Body of pancreas (tissue), 4 donors: ENCODE data around the gene EIF3B. TPM values are rescaled to one million over a fixed set of nuclear protein-coding genes. Genes with fewer than 3 reads are reported as not detected.
"Not testable (repeated sequence)": the region's sequence is repeated elsewhere in the genome, so short reads cannot be mapped to it uniquely, and the experiment has no call there.

Experiments
- ATAC-seq: fragments of 150-250 bp; one replicate; pipeline ENCODE4 v1.9.1; 2016
- DNase-seq, 4 donors: peaks; one replicate each; pipeline ENCODE4 v3.0.0-alpha.2; 2019
- H3K27ac ChIP-seq, 4 donors: fragments of 200-600 bp; sonication (generic); 1 replicate in 3 of 4; 2 replicates in 1 of 4; pipeline versions ENCODE4 v1.5.1 to v1.6.1; 2016 to 2019; ENCODE audit warnings: mild to moderate bottlenecking in 1 of 4, mixed read lengths in 1 of 4, moderate library complexity in 1 of 4
- H3K27me3 ChIP-seq, 2 donors: fragments of 200-600 bp; sonication (generic); one replicate each; pipeline ENCODE4 v1.6.0; 2016; ENCODE audit warnings: mild to moderate bottlenecking in 1 of 2
- H3K36me3 ChIP-seq, 2 donors: fragments of 200-600 bp; sonication (generic); replicated peaks in 1 of 2; 2 replicates each; pipeline ENCODE4 v1.5.1; 2016; ENCODE audit warnings: low read depth in 2 of 2; ENCODE audit not compliant: insufficient read depth in 1 of 2
- H3K4me1 ChIP-seq: fragments of 200-600 bp; sonication (generic); one replicate; pipeline ENCODE4 v1.6.0; 2016
- H3K4me3 ChIP-seq, 2 donors: fragments of 200-600 bp; sonication (generic); 1 replicate in 1 of 2; 2 replicates in 1 of 2; pipeline ENCODE4 v1.5.1; 2016 to 2019
- H3K9me3 ChIP-seq, 3 donors: fragments of 200-600 bp; sonication (generic); 1 replicate in 2 of 3; 2 replicates in 1 of 3; pipeline ENCODE4 v1.5.1; 2016
- POLR2A ChIP-seq, 3 donors: fragments of 450-650 bp; IDR thresholded peaks; one replicate each; pipeline ENCODE4 v1.6.1; 2016; ENCODE audit warnings: antibody characterized with exemption in 3 of 3, mild to moderate bottlenecking in 2 of 3
- WGBS, 2 donors: methylation state at CpG; one replicate each; pipeline ENCODE4 v1.1.5; 2017; 5-methylcytosine and 5-hydroxymethylcytosine counted together
- intact Hi-C: fragments of 100-400 bp; cut with DNase I; formaldehyde crosslinking; loops from one replicate; pipeline ENCODE4 v1.15.1; 2023
- total RNA-seq, 2 donors: library from RNA; depleted of rRNA; stranded (reverse); fragments of >200 nt; gene quantifications; one replicate each; pipeline ENCODE4 v1.1.0, GENCODE V29; 2016
- TF ChIP-seq, protein P1 (sequence below), 7 experiments: fragments of 450-650 bp in 4 of 7; fragments of 200-600 bp in 3 of 7; sonication (generic) in 3 of 7; IDR thresholded peaks; one replicate each; pipeline ENCODE4 v1.5.1; 2016 to 2019; ENCODE audit warnings: antibody characterized with exemption in 7 of 7

EIF3B gene
- total RNA-seq, 2 donors from 2014 or later = 87.2 to 232 TPM

DNA sequence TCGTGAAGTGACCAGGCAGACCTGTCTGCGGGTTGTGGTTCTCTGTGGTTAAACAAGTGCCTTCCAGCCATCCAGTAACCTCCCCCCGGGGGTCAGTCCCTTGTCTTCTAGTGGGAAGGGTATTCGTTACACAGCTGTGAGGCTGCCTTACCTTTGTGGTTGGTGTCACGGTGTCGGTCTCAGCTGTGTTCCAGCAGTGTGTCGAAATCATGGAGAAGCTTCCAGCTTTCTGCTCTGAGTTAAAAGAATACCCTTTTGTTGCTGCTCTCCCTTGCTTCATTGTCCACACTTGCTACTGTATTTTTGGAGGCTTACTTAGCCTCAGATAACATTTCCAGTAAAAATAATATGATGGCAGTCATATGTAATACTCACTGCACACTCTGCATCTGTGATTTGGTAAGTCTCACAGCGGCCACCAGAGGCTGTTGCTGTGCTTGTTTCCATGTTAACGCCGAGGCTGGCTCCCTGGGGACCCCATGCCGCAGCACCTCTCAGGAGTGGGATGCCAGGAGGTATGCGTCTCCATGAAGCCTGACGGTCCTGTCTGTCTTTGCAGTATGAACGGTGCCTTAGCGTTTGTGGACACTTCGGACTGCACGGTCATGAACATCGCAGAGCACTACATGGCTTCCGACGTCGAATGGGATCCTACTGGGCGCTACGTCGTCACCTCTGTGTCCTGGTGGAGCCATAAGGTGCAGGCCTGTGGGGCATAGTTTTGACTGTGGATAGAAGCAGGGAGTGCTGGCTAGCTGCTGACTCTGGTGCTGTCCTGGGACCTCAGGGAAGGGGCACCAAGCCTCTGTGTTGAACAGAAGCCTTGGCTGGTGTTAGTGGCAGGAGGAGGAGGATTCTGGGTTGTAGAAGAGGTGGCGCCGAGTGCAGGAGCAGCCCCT is 20.5 kb downstream of the EIF3B start:
- peak in 1 of 4 donors; percentile 17 for DNase-seq
- Histone ChIP-seq H3K4me3 (no peak overlapping the region), H3K27ac (peak overlapping the region in 3 of 4 donors; percentile 74 to 83 (median 80)), H3K4me1 (peaks cover 40% of the 10 kb centered on the region), H3K9me3 (no peaks in the 10 kb centered on the region), H3K27me3 (no peaks in the 10 kb centered on the region), H3K36me3 (peaks cover 0 to 58% of the 10 kb centered on the region in 2 donors)
- TF ChIP-seq, protein P1, sequence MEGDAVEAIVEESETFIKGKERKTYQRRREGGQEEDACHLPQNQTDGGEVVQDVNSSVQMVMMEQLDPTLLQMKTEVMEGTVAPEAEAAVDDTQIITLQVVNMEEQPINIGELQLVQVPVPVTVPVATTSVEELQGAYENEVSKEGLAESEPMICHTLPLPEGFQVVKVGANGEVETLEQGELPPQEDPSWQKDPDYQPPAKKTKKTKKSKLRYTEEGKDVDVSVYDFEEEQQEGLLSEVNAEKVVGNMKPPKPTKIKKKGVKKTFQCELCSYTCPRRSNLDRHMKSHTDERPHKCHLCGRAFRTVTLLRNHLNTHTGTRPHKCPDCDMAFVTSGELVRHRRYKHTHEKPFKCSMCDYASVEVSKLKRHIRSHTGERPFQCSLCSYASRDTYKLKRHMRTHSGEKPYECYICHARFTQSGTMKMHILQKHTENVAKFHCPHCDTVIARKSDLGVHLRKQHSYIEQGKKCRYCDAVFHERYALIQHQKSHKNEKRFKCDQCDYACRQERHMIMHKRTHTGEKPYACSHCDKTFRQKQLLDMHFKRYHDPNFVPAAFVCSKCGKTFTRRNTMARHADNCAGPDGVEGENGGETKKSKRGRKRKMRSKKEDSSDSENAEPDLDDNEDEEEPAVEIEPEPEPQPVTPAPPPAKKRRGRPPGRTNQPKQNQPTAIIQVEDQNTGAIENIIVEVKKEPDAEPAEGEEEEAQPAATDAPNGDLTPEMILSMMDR (IDR thresholded peaks at IDR 0.05) = peak in 1 of 7 experiments; percentile 16
- no peak for TF ChIP-seq POLR2A (IDR thresholded peaks at IDR 0.05)
- ATAC-seq = no peak
- 74 to 81% methylated on average over 21 to 26 of the region's 26 CpGs for WGBS, 2 donors
- intact Hi-C loops = no loop called here

DNA sequence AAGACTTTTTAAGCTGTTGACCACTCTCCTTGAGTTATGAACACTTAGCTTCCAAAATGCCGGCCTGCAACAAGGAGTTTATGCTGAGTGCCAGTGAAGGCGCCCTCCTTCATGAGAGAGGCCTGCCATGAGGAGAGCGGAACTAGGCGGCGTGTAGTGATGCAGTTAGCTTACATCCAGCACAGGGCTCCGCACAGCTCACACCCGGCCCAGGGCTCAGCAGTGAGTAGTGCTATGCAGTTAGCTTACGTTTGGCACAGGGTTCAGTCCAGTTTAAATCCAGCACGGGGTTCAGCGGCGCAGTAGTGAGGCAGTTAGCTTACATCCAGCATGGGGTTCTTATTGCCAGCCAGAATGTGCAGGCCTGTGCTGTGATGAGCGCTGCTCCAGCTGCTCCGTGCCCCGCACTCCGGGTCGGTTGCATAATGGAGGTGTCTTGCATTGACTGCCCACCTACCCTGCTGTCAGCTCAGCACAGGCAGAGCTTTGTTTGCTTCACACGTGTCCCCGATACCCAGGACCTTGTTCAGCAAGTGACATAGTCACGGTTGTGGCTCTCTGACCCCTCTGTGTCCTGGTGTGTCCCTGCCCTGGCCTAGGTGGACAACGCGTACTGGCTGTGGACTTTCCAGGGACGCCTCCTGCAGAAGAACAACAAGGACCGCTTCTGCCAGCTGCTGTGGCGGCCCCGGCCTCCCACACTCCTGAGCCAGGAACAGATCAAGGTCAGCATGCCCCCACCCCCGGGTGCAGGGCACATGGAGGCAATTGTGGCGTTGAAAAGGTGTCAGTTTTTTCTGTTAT is 21.9 kb downstream of the EIF3B start:
- Histone ChIP-seq H3K36me3 (peaks cover 0 to 59% of the 10 kb centered on the region in 2 donors), H3K27ac (peak overlapping the region; percentile 74 to 86 (median 82)), H3K4me3 (no peak overlapping the region), H3K9me3 (no peaks in the 10 kb centered on the region), H3K27me3 (no peaks in the 10 kb centered on the region), H3K4me1 (peaks cover 40% of the 10 kb centered on the region)
- DNase-seq (peak; percentile 88 to 94 (median 94)), ATAC-seq (peak; percentile 91)
- TF ChIP-seq, protein P1 (IDR thresholded peaks at IDR 0.05) = no peak
- TF ChIP-seq POLR2A (IDR thresholded peaks at IDR 0.05) = peak in 2 of 3 donors; percentile 35 to 40
- intact Hi-C loops = no loop called here
- 45 to 58% methylated on average over 16 to 27 of the region's 27 CpGs for WGBS, 2 donors

DNA sequence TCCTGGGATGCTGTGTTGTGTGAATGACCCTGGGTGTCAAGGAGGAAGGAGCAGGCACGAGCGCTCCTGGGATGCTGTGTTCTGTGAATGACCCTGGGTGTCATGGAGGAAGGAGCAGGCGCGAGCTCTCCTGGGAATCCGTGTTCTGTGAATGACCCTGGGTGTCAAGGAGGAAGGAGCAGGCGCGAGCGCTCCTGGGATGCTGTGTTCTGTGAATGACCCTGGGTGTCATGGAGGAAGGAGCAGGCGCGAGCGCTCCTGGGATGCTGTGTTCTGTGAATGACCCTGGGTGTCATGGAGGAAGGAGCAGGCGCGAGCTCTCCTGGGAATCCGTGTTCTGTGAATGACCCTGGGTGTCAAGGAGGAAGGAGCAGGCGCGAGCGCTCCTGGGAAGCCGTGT is 22.9 kb downstream of the EIF3B start:
- Histone ChIP-seq H3K27ac (peak overlapping the region in 2 of 4 donors; percentile 74 to 83), H3K36me3 (peaks cover 0 to 54% of the 10 kb centered on the region in 2 donors), H3K4me1 (peaks cover 40% of the 10 kb centered on the region)
- peak in 1 of 4 donors; percentile 43 for DNase-seq
- whole genome bisulfite sequencing, 2 donors = 85 to 94% methylated on average over 13 to 17 of the region's 18 CpGs
- H3K4me3 ChIP-seq, H3K27me3 ChIP-seq, ATAC-seq, intact Hi-C loops, H3K9me3 ChIP-seq: not testable (repeated sequence)

DNA sequence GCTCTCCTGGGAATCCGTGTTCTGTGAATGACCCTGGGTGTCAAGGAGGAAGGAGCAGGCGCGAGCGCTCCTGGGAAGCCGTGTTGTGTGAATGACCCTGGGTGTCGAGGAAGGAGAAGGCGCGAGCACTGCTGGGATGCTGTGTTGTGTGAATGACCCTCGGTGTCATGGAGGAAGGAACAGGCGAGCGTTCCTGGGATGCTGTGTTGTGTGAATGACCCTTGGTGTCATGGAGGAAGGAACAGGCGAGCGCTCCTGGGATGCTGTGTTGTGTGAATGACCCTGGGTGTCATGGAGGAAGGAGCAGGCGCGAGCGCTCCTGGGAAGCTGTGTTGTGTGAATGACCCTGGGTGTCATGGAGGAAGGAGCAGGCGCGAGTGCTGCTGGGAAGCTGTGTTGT is 23.5 kb downstream of the EIF3B start:
- peaks cover 37% of the 10 kb centered on the region for H3K4me1 ChIP-seq
- H3K36me3 ChIP-seq = peaks cover 0 to 48% of the 10 kb centered on the region in 2 donors
- DNase-seq, H3K9me3 ChIP-seq, H3K27me3 ChIP-seq, H3K27ac ChIP-seq, H3K4me3 ChIP-seq, intact Hi-C loops, ATAC-seq: not testable (repeated sequence)
- WGBS, 2 donors = 89 to 91% methylated on average over 13 to 18 of the region's 18 CpGs

DNA sequence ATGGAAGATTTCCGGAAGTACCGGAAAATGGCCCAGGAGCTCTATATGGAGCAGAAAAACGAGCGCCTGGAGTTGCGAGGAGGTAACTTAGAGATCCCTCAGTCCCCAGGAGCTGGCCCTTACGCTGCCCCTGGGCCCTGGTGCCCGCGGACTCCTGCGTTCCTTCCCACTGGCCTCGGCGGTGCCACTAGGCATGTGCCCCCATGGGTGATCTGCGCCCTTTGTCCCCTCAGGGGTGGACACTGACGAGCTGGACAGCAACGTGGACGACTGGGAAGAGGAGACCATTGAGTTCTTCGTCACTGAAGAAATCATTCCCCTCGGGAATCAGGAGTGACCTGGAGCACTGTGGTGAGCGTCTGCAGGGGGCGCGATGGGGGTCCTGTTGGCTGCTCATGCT is 24.5 kb downstream of the EIF3B start:
- 94 to 95% methylated on average over 13 to 20 of the region's 20 CpGs for WGBS, 2 donors
- intact Hi-C loops = no loop called here

More for the DNA sequence above, 24.5 kb downstream of the EIF3B start:
- no peak overlapping the region for H3K27ac ChIP-seq
- H3K27me3 ChIP-seq = no peaks in the 10 kb centered on the region
- ATAC-seq (no peak), DNase-seq (no peak)
- TF ChIP-seq, protein P1 (IDR thresholded peaks at IDR 0.05) = no peak
- no peak for TF ChIP-seq POLR2A (IDR thresholded peaks at IDR 0.05)
- H3K9me3 ChIP-seq = no peaks in the 10 kb centered on the region
- no peak overlapping the region for H3K4me3 ChIP-seq
- peaks cover 0 to 44% of the 10 kb centered on the region in 2 donors for H3K36me3 ChIP-seq
- peaks cover 30% of the 10 kb centered on the region for H3K4me1 ChIP-seq
